GM18519 (cell line): Measurements from ENCODE around the gene GAK.
"Not testable (repeated sequence)": the region's sequence is repeated elsewhere in the genome, so short reads cannot be mapped to it uniquely, and the experiment has no call there.

Experiments
- ATAC-seq: cut with Tn5 transposase; IDR thresholded peaks from one replicate; pipeline ENCODE4 v1.9.1; 2021; ENCODE audit warnings: mild to moderate bottlenecking, moderate library complexity; ENCODE audit not compliant: unreplicated experiment, low FRiP score

Gene GAK

GRCh38 chr4:930028-930551 is 2.0 kb downstream of the GAK start:
- ATAC-seq, result no peak

- ATAC-seq, result no peak
Observed at GRCh38 chr4:929096-929765, 2.9 kb downstream of the GAK start.

DNA sequence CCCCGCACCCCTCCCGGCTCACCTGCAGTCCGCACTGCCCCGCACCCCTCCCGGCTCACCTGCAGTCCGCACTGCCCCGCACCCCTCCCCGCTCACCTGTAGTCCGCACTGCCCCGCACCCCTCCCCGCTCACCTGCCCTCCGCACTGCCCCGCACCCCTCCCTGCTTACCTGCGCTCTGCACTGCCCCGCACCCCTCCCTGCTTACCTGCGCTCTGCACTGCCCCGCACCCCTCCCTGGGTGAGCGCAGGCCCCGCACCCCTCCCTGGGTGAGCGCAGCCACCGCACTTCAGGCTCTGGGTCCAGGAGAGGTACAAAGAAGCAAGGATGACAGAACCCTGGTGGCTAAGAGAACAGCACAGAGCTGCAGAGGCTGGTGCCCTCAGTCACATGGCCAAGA is 4.5 kb downstream of the GAK start:
- ATAC-seq, result not testable (repeated sequence)

GRCh38 chr4:926538-926937 is 5.6 kb downstream of the GAK start:
- no peak for ATAC-seq

GRCh38 chr4:925771-926500 is 6.2 kb downstream of the GAK start:
- no peak for ATAC-seq

- no peak for ATAC-seq
Observed at GRCh38 chr4:925171-925570, 6.9 kb downstream of the GAK start.

GRCh38 chr4:924107-925096 is 7.7 kb downstream of the GAK start:
- no peak for ATAC-seq

- ATAC-seq, result no peak
Observed at GRCh38 chr4:921830-922331, 10.2 kb downstream of the GAK start.

DNA sequence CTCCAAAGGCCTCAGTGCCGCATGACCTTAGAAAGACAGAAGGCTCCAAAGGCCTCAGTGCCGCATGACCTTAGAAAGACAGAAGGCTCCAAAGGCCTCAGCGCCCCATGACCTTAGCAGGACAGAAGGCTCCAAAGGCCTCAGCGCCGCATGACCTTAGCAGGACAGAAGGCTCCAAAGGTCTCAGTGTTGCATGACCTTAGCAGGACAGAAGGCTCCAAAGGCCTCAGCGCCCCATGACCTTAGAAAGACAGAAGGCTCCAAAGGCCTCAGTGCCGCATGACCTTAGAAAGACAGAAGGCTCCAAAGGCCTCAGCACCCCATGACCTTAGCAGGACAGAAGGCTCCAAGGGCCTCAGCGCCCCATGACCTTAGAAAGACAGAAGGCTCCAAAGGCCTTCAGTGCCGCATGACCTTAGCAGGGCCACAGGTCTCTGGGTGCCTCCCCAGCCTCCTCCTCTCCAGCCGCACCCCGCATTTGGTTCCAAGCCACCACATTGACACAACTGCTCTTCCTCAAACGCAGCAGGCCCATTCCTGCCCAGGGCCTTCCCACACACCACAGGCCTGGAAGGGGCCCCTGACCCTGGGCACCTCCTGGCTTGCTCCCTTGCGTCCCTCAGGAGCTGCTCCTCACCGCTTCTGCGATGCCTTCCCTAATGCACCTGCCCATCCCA is 13.0 kb downstream of the GAK start:
- ATAC-seq, result not testable (repeated sequence)

- ATAC-seq, result not testable (repeated sequence)
Observed at GRCh38 chr4:918591-918990, 13.5 kb downstream of the GAK start.

DNA sequence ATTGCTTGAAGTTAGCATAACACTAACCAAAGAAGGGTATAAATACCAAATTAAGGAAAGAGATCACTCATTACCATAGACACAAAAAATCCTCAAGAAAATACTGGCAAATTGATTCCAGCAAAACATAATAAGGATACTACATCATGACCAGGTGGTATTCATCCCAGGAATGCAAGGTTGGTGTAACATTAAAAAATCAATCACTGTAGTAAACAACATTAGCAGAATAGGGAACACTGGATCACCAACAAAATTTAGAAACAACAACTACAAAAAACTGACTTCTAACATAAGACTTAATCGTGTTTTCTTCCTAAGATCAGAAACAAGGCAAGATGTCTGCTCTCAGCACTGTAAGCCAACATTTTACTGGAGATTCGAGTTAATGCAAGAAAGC is 14.1 kb downstream of the GAK start:
- no peak for ATAC-seq

DNA sequence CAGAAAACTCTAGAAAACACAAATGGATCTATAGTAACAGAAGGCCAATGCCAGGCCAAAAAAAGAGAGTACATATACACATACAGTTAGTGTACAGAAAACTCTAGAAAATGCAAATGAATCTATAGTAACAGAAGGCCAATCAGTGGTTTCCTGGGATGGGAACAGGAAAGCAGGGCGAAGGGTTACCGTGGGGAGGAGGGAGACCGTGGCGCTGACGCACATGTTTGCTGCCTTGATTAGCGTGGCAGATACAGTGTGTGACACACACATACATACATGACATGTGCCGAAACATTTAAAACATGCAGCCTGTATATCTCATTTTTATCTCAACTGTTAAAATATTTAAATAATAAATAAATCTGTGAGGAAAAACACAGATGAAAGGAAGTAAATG is 14.7 kb downstream of the GAK start:
- no peak for ATAC-seq

- no peak for ATAC-seq
Observed at GRCh38 chr4:915595-915994, 16.5 kb downstream of the GAK start.

DNA sequence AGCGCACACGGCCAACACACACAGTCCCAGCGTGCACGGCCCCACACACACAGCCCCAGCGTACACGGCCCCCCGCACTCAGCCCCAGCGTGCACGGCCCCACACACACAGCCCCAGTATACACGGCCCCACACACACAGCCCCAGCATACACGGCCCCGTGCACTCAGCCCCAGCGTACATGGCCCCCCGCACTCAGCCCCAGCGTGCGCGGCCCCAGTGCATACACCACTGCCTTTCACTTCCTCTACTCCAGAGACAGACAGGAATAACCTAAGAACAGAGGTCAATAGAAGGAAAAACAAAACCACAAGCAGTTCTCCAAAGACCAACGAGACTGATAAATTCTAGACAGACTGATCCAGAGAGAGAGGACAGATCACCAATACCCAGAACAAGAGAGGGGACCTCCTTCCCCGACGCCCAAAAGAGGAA is 17.1 kb downstream of the GAK start:
- no peak for ATAC-seq

- ATAC-seq, result no peak
Observed at GRCh38 chr4:914531-914930, 17.6 kb downstream of the GAK start.

- ATAC-seq, result no peak
Observed at GRCh38 chr4:913280-913618, 18.9 kb downstream of the GAK start.

GRCh38 chr4:912548-913279 is 19.4 kb downstream of the GAK start:
- no peak for ATAC-seq

GRCh38 chr4:911871-912490 is 20.1 kb downstream of the GAK start:
- no peak for ATAC-seq

- ATAC-seq, result no peak
Observed at GRCh38 chr4:911221-911751, 20.8 kb downstream of the GAK start.
